ENCODE measurements around the gene REG1B.
"Not testable (repeated sequence)": the region's sequence is repeated elsewhere in the genome, so short reads cannot be mapped to it uniquely, and the experiment has no call there.

The REG1B gene

DNA sequence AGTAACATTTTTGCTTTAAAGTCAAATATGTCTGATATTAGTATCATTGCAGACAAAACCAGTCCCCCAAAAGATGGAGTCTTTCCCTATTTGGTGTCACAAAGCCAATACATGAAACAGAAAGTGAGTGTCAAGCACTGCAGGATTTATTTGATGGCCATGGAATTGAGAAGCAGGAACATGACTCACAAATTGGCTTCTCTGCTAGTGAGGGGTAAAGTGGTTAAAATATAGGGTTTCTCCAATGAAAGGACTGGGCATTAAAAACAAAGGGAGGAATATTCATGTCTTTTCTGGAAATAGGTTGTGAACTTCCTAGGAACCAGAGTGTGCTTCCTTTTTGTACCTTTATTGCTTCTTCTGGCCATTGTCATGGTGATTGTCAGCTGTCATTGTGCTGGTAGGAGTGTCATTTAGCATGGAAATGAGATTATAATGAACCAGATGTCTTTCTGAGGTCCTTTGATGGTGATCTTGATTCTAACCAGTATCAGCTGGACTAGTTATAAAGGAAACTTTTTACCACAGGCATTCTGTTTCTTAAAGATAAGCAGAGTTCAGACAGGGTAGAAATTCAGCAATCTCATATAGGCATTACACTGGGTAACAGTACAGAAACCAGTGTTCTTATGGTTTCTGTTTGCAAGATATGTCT, 4.1 kb downstream of the REG1B start:
- no peak for DNase-seq

- no peak for DNase-seq
Measured at GRCh38 chr2:79082987-79083386, 4.8 kb downstream of the REG1B start.

DNA sequence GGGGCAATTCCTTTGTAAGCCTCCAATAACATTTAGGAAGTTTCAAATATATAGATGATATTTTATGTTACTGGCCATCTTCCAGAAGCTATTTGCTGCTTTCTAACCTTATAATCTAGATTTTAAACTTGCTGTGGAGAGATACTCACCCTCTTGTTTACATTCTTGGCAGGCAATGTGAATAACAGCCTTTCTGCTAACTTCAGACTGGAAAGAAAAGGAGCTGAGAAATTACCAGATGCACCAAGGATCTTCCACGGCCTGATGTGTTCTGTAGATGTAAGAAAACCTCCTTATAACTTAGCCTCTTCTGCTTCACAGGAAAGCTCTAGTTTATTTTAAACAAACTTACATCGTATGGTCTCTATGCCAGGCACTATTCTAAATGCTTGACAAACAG, 16.7 kb downstream of the REG1B start:
- no peak for DNase-seq

- DNase-seq: no peak
Measured at GRCh38 chr2:79065201-79065600, 22.6 kb downstream of the REG1B start.

GRCh38 chr2:79054769-79055168, 33.0 kb downstream of the REG1B start:
- DNase-seq: not testable (repeated sequence)

GRCh38 chr2:79053486-79053885, 34.3 kb downstream of the REG1B start:
- DNase-seq: not testable (repeated sequence)

DNA sequence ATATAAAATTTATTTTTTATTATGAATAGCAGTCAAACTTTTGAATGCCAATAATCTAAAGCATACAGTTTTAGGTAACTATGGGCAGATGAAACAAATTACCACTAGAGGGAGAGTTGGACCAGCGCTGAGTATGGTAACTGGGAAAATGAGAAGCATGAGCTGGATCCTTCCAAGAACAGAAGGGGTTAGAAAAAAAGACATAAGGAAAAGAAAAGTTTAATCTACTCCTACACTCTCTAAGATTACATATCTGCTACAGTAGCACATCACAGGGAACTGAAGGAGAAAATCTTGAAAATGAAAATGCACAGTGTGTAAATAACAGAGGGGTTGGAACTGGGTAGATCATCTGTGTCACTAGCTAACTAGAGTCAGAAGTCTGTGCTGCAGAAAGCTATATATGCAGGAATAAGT, 46.8 kb downstream of the REG1B start:
- no peak for DNase-seq

- no peak for DNase-seq
Measured at GRCh38 chr2:79039944-79040343, 47.8 kb downstream of the REG1B start.

Measured in NCI-H187 treated with DMSO at 0.1 percent for 48 hours (cell line).